Stimulated activated CD4-positive, alpha-beta T cell treated with anti-CD3 and anti-CD28 coated beads, Interleukin-1b, Interleukin-23, amount 100 ng/mL, for 4 hours (primary cell): Measurements from ENCODE around the gene CCDC120.

Experiments
- DNase-seq, 2 donors: peaks; one replicate each; pipeline ENCODE4 v3.0.0-alpha.2; 2020; ENCODE audit warnings: low read depth in 2 of 2

CCDC120 gene

GRCh38 chrX:49058794-49059193 is at the start of gene CCDC120:
CCDC120 (plus strand) TSS chrX:49058999; CDS start chrX:49062042, 3,043 bp downstream.
- DNase-seq: no peak

GRCh38 chrX:49019050-49019449 is 39.7 kb upstream of the CCDC120 start:
- DNase-seq: no peak

GRCh38 chrX:49019599-49020249 is 39.1 kb upstream of the CCDC120 start:
- no peak for DNase-seq

DNA sequence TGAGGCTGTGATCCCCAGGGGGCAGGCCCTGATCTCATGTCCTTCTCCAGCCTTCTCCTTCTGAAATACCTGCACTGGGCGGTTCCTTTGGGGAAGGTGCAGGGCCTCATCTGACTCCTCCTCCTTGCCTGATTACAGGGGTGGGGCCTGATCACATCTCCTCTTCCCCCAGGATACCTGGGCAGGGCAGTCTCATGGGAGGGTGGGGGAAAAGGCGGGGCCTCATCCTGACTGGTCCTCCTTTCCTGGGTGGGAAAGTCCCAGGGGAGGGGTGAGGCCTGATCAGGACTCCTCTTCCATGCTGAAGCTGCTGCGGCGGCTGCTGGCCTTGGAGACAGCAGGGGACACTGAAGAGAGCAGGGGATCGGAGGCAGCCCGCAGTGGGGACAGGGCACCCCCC is 28.9 kb upstream of the CCDC120 start:
- DNase-seq: no peak

GRCh38 chrX:49030283-49030682 is 28.5 kb upstream of the CCDC120 start:
- DNase-seq: no peak

GRCh38 chrX:49037883-49038475 is 20.8 kb upstream of the CCDC120 start:
- no peak for DNase-seq

DNA sequence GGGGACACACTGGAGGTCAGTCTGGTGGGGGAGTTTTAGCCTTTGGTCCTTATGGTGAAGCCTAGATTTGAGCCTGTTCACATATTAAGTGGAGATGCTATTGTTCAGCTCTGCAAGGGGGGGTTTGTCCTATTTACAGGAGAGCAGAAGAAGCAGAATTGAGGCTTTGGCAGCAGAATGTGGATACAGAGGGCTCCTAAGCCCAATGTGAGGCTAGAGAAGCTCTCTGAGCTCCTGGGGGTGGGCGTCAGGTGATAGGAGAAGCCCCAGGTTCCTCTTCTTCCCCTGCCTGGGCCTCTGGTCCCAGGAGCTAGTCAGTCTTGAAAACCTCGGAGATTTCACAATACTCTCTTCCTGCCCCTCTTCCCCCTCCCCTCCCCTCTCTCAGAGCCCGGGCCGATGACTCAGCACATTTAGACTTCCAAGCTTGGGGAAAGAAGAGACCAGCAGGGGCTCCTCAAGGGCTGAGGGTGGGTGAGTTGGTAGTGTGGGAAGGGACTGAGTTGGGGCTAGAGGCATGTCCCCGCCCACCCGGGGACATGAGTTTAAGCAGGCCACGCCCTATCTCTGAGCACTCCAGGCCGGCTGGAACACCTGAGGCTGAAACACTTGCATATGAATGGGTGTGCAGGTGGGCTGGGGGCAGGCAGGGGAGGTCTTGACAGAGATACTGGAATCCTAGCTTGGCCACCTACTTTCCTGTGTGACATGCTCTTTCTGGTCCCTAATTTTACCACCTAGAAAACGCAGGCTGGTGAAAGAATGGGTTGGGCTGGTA is 19.0 kb upstream of the CCDC120 start:
- peak; percentile 30 to 32 for DNase-seq

DNA sequence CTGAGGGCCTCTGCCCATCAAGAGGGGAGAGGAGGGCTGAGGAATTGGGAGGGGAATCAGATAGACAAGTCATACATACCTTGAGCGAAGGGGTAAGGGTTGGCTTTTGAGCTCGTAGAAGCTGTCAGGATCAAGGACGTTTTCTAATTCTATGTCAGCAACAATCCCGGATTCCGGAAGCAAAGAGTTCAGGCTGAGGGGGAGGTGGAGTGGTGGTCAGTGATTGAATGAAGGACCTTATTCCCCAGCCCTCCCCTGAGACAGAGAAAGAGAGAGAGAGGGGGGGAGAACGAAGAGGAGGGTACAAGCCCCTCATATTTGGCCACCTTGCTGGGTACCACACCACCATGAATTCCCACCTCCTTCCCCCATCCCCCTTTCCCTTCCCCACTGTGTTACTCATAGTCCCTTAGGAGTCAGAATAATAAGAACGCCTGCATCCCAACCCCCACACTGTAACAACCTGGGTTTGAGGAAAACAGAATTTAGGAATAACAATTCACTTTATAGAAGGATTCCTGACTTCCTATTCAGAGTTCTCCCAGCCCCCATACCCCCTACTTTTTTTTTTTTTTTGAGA is 18.3 kb upstream of the CCDC120 start:
- no peak for DNase-seq

- DNase-seq: no peak
These were observed 16.8 kb upstream of the CCDC120 start for GRCh38 chrX:49041744-49042580.

DNA sequence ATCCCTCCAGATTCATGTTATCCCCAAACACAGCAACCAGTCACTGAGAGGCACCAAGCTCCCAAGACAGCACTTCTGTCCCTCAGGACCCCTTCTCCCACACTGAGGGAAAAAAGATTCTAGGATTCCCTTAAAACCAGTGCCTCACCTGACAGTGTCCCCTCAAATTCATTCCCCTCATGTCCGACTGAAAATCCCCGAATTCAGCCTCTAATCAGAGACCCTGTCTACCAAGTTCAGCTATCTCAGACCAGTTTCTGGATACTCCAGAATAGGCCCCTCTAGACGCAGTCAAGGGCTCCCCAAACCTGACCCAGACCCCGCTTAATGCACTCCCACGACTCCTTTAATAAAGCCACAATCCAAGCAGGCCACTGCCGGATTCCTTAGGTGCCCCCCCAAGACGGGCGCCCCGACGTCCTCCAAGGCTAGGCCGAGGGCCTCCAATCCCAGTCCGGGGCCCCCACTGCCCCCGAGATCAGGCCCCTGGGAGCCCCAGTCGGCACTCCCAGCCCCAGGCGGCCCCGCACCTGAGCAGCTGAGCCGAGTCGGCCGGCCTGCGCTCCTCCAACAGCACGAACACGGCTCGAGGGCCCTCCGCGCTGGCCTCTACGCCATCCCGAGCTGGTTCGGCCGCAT is 16.1 kb upstream of the CCDC120 start:
- DNase-seq: no peak

GRCh38 chrX:49043220-49043986 is 15.4 kb upstream of the CCDC120 start, which contains the start of gene TFE3:
TFE3 (minus strand) TSS chrX:49043357; CDS start chrX:49043226, 131 bp downstream.
- DNase-seq: peak; percentile 84

- DNase-seq: no peak
These were observed 14.9 kb upstream of the CCDC120 start for GRCh38 chrX:49043987-49044281.

DNA sequence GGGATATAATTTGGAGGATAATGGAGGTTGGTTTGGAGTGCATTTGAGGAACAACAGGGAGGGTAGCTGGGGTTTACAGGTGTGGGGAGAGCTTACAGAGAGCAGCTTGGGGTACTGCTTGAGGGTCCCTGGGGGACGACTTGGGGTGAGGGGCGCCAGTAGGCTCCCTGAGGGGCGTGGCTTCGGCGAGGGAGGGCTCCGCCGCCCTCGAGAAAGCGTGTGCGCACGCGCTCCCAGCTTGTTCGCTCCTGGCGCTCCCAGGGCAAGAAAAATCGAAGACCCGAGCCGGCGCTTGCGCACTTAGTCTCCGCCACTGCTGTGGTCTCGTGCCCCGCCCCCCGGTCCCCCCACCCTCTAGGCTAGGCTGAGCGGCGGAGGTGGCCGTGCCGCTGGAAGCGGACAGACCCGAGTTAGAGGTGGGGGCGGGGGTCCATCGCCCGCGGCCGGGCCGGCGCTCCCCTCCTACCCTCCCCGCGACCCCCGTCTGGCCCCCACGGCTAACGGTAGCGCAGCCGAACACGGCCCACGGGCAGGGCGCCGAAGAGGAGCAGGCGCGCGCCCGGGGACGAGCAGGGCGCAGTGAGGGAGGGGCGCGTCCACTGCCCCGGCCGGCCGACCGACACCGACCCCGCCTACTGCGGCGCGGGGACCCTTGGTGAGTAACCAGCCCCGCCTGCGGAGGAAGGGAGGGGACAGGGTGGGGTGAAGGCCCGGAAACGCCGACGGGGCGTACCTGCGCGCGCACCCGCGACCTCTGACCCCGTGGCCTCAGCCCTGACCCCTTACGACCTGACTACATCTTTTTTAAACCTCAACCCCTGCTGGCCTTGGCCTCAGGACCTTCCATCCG is 5.4 kb upstream of the CCDC120 start:
- peak; percentile 51 to 54 for DNase-seq

- DNase-seq: no peak
These were observed 4.6 kb upstream of the CCDC120 start for GRCh38 chrX:49054073-49054762.

- no peak for DNase-seq
These were observed 402 bp downstream of the CCDC120 start for GRCh38 chrX:49059201-49059600.

DNA sequence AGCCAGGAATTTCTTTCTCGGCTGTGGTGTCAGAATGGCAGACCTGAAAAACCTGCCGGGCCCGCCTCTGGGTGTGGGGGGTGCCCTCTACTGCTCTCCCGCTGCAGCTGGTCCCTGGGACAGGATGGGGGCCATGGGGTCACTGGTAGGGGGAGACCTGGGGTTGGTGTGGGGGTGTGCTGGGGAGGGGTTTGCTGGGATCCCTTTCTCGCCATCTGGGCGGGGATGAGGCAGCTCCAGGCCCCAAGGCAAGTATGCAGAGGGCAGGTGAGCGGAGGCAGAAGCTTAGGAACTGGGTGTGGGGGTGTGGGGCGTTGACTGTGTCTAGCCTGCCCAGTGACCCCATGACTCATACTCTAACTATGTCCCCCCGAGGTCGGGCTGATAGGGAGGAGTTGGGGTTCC is 884 bp downstream of the CCDC120 start:
- no peak for DNase-seq

GRCh38 chrX:49060914-49061313 is 2.1 kb downstream of the CCDC120 start:
- no peak for DNase-seq

DNA sequence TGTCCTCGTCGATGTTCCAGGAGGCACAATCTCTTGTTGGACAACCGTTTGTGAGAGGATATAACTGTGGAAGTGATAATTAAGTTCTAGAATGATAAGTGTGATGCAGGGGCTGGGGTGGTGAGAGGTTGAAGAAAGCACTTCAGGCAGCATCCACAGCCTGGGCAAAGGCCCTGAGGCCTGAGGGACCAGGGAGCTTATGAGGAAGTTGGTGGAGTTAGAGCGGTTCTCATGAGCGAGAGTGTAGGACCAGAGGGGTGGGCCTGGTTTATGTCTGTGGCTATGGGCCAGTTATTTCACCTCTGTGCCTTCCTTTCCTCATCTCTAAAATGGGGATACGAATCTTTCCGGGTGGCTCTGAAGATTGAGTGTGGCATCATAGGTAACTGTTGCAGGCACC is 2.7 kb downstream of the CCDC120 start:
- no peak for DNase-seq

DNA sequence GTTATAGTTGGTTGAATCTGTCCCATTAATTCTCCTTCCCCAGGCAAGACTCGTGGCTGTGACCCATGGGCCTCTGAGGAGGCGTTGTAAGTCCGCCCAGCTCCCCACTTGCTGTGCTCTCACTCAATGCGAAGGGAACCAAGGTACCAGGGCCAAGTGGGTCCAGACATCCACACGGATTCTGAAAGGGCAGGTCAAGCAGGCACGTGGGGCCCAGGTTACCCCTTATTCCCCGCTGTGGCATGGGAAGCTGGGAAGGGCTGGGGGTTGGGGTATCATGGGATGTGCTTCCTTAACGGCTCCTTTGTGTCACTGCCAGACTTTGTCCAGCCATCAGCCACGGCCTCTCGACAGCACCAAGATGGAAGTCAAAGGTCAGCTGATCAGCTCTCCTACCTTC is 3.1 kb downstream of the CCDC120 start:
- DNase-seq: no peak
